IMR-90 (cell line): ENCODE measurements around the gene CDK2AP2.

ENCODE experiments used
- CTCF ChIP-seq: conservative IDR thresholded peaks from 2 replicates; pipeline ENCODE4 v1.5.1; 2012; ENCODE audit warnings: mild to moderate bottlenecking, low read depth, low read length, improper control_type of control experiment
- RCOR1 ChIP-seq: IDR thresholded peaks from 2 replicates; pipeline ENCODE4 v1.6.1; 2012; ENCODE audit warnings: mild to moderate bottlenecking, low read length, improper control_type of control experiment; ENCODE audit not compliant: insufficient replicate concordance

- no peak for TF ChIP-seq CTCF
- TF ChIP-seq RCOR1 = no peak
Observed at GRCh38 chr11:67530282-67530592, 22.3 kb upstream of the CDK2AP2 start.
